Measurements from ENCODE around the gene HEXD.

HEXD gene

DNA sequence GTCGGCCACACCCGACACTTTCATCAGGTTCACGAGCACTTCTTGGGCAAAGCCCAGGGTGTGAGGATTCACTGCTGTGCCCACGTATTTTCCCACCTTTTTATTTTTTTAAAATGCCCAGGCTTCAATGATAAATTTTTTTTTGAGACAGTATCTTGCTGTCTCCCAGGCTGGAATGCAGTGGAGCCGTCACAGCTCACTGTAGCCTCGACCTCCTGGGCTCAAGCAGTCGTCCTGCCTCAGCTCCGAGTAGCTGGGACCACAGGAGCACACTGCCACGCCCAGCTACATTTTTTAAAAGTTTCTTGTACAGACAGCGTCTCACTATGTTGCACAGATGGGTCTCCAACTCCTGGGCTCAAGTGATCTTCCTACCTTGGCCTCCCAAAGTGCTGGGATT is 28.8 kb upstream of the HEXD start:
- Histone ChIP-seq H3K27me3 (ENCODE audit: control insufficient read depth in 1 of 2, insufficient read depth in 2 of 2, low read length in 2 of 2) (peaks cover 16 to 22% of the 10 kb centered on the region in 2 donors), H3K27ac (ENCODE audit: low read depth, low read length) (no peak overlapping the region), H3K4me3 (ENCODE audit: low read depth in 1 of 2, low read length in 2 of 2) (no peak overlapping the region), H3K9me3 (ENCODE audit: control insufficient read depth in 1 of 2, low read length in 2 of 2) (no peaks in the 10 kb centered on the region), H3K4me1 (ENCODE audit: control insufficient read depth in 1 of 2, insufficient read depth in 2 of 2, low read length in 2 of 2) (peaks cover 6 to 15% of the 10 kb centered on the region in 2 donors), H3K36me3 (ENCODE audit: control insufficient read depth in 1 of 2, insufficient read depth in 2 of 2, low read length in 2 of 2) (peaks cover 0 to 12% of the 10 kb centered on the region in 2 donors), H3K9ac (ENCODE audit: low read depth in 1 of 2, low read length in 2 of 2) (no peak overlapping the region)

GRCh38 chr17:82390015-82390859 is 27.9 kb upstream of the HEXD start:
- Histone ChIP-seq H3K27ac (ENCODE audit: low read depth, low read length) (no peak overlapping the region), H3K4me1 (ENCODE audit: control insufficient read depth in 1 of 2, insufficient read depth in 2 of 2, low read length in 2 of 2) (peaks cover 0 to 10% of the 10 kb centered on the region in 2 donors), H3K4me3 (ENCODE audit: low read depth in 1 of 2, low read length in 2 of 2) (no peak overlapping the region), H3K9ac (ENCODE audit: low read depth in 1 of 2, low read length in 2 of 2) (no peak overlapping the region), H3K36me3 (ENCODE audit: control insufficient read depth in 1 of 2, insufficient read depth in 2 of 2, low read length in 2 of 2) (peaks cover 0 to 16% of the 10 kb centered on the region in 2 donors), H3K9me3 (ENCODE audit: control insufficient read depth in 1 of 2, low read length in 2 of 2) (no peaks in the 10 kb centered on the region), H3K27me3 (ENCODE audit: control insufficient read depth in 1 of 2, insufficient read depth in 2 of 2, low read length in 2 of 2) (peaks cover 16 to 19% of the 10 kb centered on the region in 2 donors)

- Histone ChIP-seq H3K4me1 (ENCODE audit: control insufficient read depth in 1 of 2, insufficient read depth in 2 of 2, low read length in 2 of 2) (peaks cover 0 to 10% of the 10 kb centered on the region in 2 donors), H3K36me3 (ENCODE audit: control insufficient read depth in 1 of 2, insufficient read depth in 2 of 2, low read length in 2 of 2) (peaks cover 0 to 16% of the 10 kb centered on the region in 2 donors), H3K4me3 (ENCODE audit: low read depth in 1 of 2, low read length in 2 of 2) (no peak overlapping the region), H3K27me3 (ENCODE audit: control insufficient read depth in 1 of 2, insufficient read depth in 2 of 2, low read length in 2 of 2) (peaks cover 16 to 19% of the 10 kb centered on the region in 2 donors), H3K27ac (ENCODE audit: low read depth, low read length) (no peak overlapping the region), H3K9ac (ENCODE audit: low read depth in 1 of 2, low read length in 2 of 2) (no peak overlapping the region), H3K9me3 (ENCODE audit: control insufficient read depth in 1 of 2, low read length in 2 of 2) (no peaks in the 10 kb centered on the region)
Observed at GRCh38 chr17:82390860-82391435, 27.2 kb upstream of the HEXD start.

GRCh38 chr17:82391496-82392066 is 26.6 kb upstream of the HEXD start:
- no peak overlapping the region for H3K9ac ChIP-seq (ENCODE audit: low read depth in 1 of 2, low read length in 2 of 2)
- no peak overlapping the region for H3K27ac ChIP-seq (ENCODE audit: low read depth, low read length)
- H3K4me1 ChIP-seq (ENCODE audit: control insufficient read depth in 1 of 2, insufficient read depth in 2 of 2, low read length in 2 of 2), result peaks cover 0 to 10% of the 10 kb centered on the region in 2 donors
- no peak overlapping the region for H3K4me3 ChIP-seq (ENCODE audit: low read depth in 1 of 2, low read length in 2 of 2)
- H3K9me3 ChIP-seq (ENCODE audit: control insufficient read depth in 1 of 2, low read length in 2 of 2), result no peaks in the 10 kb centered on the region
- H3K27me3 ChIP-seq (ENCODE audit: control insufficient read depth in 1 of 2, insufficient read depth in 2 of 2, low read length in 2 of 2), result peaks cover 16% of the 10 kb centered on the region in 2 donors
- H3K36me3 ChIP-seq (ENCODE audit: control insufficient read depth in 1 of 2, insufficient read depth in 2 of 2, low read length in 2 of 2), result peaks cover 0 to 16% of the 10 kb centered on the region in 2 donors

DNA sequence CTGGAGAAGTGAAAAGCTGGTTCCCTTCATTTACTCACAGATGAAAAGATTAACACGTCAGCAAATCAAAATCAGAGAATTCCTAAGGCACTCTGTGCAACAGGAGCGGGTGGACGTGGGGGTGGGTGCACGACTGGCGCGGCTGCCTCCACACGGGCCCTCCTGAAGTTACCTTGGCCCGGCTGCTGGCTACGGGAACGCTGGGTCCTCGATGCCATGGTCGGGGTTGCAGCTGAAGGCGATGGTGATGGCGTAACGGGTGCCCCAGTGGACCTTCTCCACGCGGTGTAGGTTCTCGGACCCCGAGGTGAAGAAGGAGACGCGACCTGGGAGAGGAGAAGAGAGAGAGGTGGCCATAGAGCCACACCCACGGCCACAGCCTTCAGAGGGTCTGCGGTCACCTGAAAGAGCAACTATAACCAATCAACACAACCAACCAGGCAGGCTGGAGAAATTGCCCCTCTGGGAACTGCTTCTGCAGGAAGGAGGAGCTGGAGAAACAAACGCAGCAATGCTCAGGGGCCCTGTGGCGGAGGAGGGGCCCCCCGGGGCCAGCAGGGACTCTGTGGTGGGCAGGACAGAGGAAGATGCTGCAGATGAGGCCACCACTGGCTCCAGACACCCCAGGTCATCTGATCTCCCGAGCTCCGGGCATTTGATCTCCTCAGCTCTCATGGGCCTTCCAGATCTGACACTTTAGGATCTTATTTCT is 25.8 kb upstream of the HEXD start:
- Histone ChIP-seq H3K36me3 (ENCODE audit: control insufficient read depth in 1 of 2, insufficient read depth in 2 of 2, low read length in 2 of 2) (peaks cover 0 to 16% of the 10 kb centered on the region in 2 donors), H3K27me3 (ENCODE audit: control insufficient read depth in 1 of 2, insufficient read depth in 2 of 2, low read length in 2 of 2) (peaks cover 9 to 10% of the 10 kb centered on the region in 2 donors), H3K4me3 (ENCODE audit: low read depth in 1 of 2, low read length in 2 of 2) (no peak overlapping the region), H3K4me1 (ENCODE audit: control insufficient read depth in 1 of 2, insufficient read depth in 2 of 2, low read length in 2 of 2) (peaks cover 0 to 6% of the 10 kb centered on the region in 2 donors), H3K9me3 (ENCODE audit: control insufficient read depth in 1 of 2, low read length in 2 of 2) (no peaks in the 10 kb centered on the region), H3K27ac (ENCODE audit: low read depth, low read length) (no peak overlapping the region), H3K9ac (ENCODE audit: low read depth in 1 of 2, low read length in 2 of 2) (no peak overlapping the region)

DNA sequence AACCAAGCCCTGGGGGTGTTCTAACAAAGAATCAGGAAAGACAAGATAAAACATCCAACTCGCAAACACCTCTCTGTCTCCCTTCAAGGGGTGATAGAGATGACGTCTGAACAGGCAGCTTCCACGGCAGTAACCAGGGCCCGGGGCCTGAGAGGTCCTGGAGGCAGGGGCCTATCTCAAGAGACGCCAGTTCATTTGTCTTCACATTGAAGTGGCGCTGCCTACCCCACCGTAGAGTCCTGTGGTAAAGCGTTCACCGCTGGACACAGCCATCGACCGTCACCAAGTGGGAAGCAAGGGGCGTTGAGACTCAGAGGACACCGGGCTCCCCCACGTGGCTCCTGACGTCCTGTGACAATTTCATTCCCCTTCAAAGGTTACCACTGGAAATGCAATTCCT is 25.2 kb upstream of the HEXD start:
- no peak overlapping the region for H3K9ac ChIP-seq (ENCODE audit: low read depth in 1 of 2, low read length in 2 of 2)
- H3K27me3 ChIP-seq (ENCODE audit: control insufficient read depth in 1 of 2, insufficient read depth in 2 of 2, low read length in 2 of 2), result peaks cover 3 to 4% of the 10 kb centered on the region in 2 donors
- H3K36me3 ChIP-seq (ENCODE audit: control insufficient read depth in 1 of 2, insufficient read depth in 2 of 2, low read length in 2 of 2), result peaks cover 0 to 20% of the 10 kb centered on the region in 2 donors
- H3K4me1 ChIP-seq (ENCODE audit: control insufficient read depth in 1 of 2, insufficient read depth in 2 of 2, low read length in 2 of 2), result peaks cover 0 to 4% of the 10 kb centered on the region in 2 donors
- H3K9me3 ChIP-seq (ENCODE audit: control insufficient read depth in 1 of 2, low read length in 2 of 2), result no peaks in the 10 kb centered on the region
- no peak overlapping the region for H3K27ac ChIP-seq (ENCODE audit: low read depth, low read length)
- no peak overlapping the region for H3K4me3 ChIP-seq (ENCODE audit: low read depth in 1 of 2, low read length in 2 of 2)

GRCh38 chr17:82394278-82394677 is 23.9 kb upstream of the HEXD start:
- Histone ChIP-seq H3K27ac (ENCODE audit: low read depth, low read length) (no peak overlapping the region), H3K4me1 (ENCODE audit: control insufficient read depth in 1 of 2, insufficient read depth in 2 of 2, low read length in 2 of 2) (no peaks in the 10 kb centered on the region), H3K9me3 (ENCODE audit: control insufficient read depth in 1 of 2, low read length in 2 of 2) (no peaks in the 10 kb centered on the region), H3K27me3 (ENCODE audit: control insufficient read depth in 1 of 2, insufficient read depth in 2 of 2, low read length in 2 of 2) (no peaks in the 10 kb centered on the region), H3K4me3 (ENCODE audit: low read depth in 1 of 2, low read length in 2 of 2) (no peak overlapping the region), H3K36me3 (ENCODE audit: control insufficient read depth in 1 of 2, insufficient read depth in 2 of 2, low read length in 2 of 2) (peaks cover 0 to 20% of the 10 kb centered on the region in 2 donors), H3K9ac (ENCODE audit: low read depth in 1 of 2, low read length in 2 of 2) (no peak overlapping the region)

DNA sequence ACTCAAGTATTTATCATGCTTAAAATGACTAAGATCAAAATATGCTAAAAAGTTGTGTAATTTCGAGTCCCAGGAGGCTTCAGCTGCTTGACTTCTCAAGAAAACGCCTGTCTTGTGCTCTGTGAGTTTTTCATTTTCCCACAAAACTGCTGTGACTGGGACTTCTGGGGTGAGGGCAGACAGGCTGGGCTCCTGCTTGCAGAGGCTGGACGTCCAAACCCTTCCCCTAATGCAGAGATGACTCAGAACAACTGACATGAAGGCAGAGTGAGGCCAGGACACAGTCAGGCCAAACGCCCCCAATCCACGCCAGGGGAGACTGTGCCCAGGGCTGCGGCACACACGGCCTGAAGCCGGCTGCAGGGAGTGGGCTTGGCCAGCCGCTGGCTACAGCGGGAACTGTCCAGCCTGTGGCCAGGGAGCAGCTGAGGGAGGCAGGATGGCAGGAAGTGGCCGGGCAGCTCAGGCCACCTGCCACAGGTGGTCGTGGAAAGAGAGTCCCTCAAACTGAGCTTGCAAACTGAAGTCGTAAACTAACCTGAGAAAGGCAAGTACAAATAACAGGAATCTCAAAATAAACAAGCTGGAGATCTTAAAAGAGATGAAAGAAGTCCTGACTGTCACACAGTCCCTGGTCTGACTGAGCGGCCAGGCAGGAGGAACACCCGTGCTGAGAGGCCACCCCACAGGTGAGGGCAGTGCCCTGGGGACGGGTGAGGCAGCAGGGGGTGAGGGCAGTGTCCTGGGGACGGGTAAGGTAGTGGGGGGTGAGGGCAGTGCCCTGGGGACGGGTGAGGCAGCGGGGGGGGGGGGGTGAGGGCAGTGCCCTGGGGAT is 21.3 kb upstream of the HEXD start:
- Histone ChIP-seq H3K27me3 (ENCODE audit: control insufficient read depth in 1 of 2, insufficient read depth in 2 of 2, low read length in 2 of 2) (no peaks in the 10 kb centered on the region), H3K27ac (ENCODE audit: low read depth, low read length) (no peak overlapping the region), H3K36me3 (ENCODE audit: control insufficient read depth in 1 of 2, insufficient read depth in 2 of 2, low read length in 2 of 2) (peaks cover 0 to 25% of the 10 kb centered on the region in 2 donors), H3K4me1 (ENCODE audit: control insufficient read depth in 1 of 2, insufficient read depth in 2 of 2, low read length in 2 of 2) (no peaks in the 10 kb centered on the region), H3K9me3 (ENCODE audit: control insufficient read depth in 1 of 2, low read length in 2 of 2) (no peaks in the 10 kb centered on the region), H3K9ac (ENCODE audit: low read depth in 1 of 2, low read length in 2 of 2) (no peak overlapping the region), H3K4me3 (ENCODE audit: low read depth in 1 of 2, low read length in 2 of 2) (no peak overlapping the region)

GRCh38 chr17:82397449-82398335 is 20.5 kb upstream of the HEXD start:
- no peaks in the 10 kb centered on the region for H3K27me3 ChIP-seq (ENCODE audit: control insufficient read depth in 1 of 2, insufficient read depth in 2 of 2, low read length in 2 of 2)
- H3K4me3 ChIP-seq (ENCODE audit: low read depth in 1 of 2, low read length in 2 of 2), result no peak overlapping the region
- H3K9me3 ChIP-seq (ENCODE audit: control insufficient read depth in 1 of 2, low read length in 2 of 2), result no peaks in the 10 kb centered on the region
- no peaks in the 10 kb centered on the region for H3K4me1 ChIP-seq (ENCODE audit: control insufficient read depth in 1 of 2, insufficient read depth in 2 of 2, low read length in 2 of 2)
- H3K36me3 ChIP-seq (ENCODE audit: control insufficient read depth in 1 of 2, insufficient read depth in 2 of 2, low read length in 2 of 2), result peaks cover 0 to 21% of the 10 kb centered on the region in 2 donors
- no peak overlapping the region for H3K27ac ChIP-seq (ENCODE audit: low read depth, low read length)
- H3K9ac ChIP-seq (ENCODE audit: low read depth in 1 of 2, low read length in 2 of 2), result no peak overlapping the region

Data from duodenal mucosa (tissue), 2 donors.